ENCODE measurements around the gene ZNF831. TPM values are rescaled to one million over a fixed set of nuclear protein-coding genes. Genes with fewer than 3 reads are reported as not detected.
A peak's percentile ranks its signal among the peaks of the same experiment; 100 is the strongest.

Gene ZNF831
- total and polyA plus RNA-seq, 4 donors: 0.02 to 0.10 (median 0.06) TPM; not detected in 1

- no CpG with 5 or more reads among the region's 5 CpGs for WGBS (ENCODE audit: insufficient coverage)
- H3K9me3 ChIP-seq (ENCODE audit: control insufficient read depth, insufficient read depth, low read length): no peaks in the 10 kb centered on the region
- H3K36me3 ChIP-seq (ENCODE audit: control insufficient read depth, insufficient read depth, low read length): no peaks in the 10 kb centered on the region
- H3K27me3 ChIP-seq (ENCODE audit: control insufficient read depth, insufficient read depth, low read length): no peaks in the 10 kb centered on the region
- no peak for DNase-seq (ENCODE audit: low read depth in 4 of 6, low spot score in 6 of 6)
- H3K4me1 ChIP-seq (ENCODE audit: control insufficient read depth, insufficient read depth, low read length): no peaks in the 10 kb centered on the region
- no peak overlapping the region for H3K27ac ChIP-seq (ENCODE audit: low read depth, low read length)
- no peak overlapping the region for H3K4me3 ChIP-seq (ENCODE audit: low read depth, low read length)
Measured at GRCh38 chr20:59176812-59177211, 13.2 kb downstream of the ZNF831 start.

GRCh38 chr20:59177266-59178250, 13.9 kb downstream of the ZNF831 start:
- no peak overlapping the region for H3K27ac ChIP-seq (ENCODE audit: low read depth, low read length)
- DNase-seq (ENCODE audit: low read depth in 4 of 6, low spot score in 6 of 6): peak in 1 of 6 donors; percentile 22
- H3K4me3 ChIP-seq (ENCODE audit: low read depth, low read length): no peak overlapping the region
- 91% methylated on average over 9 of the region's 13 CpGs for WGBS (ENCODE audit: insufficient coverage)
- no peaks in the 10 kb centered on the region for H3K27me3 ChIP-seq (ENCODE audit: control insufficient read depth, insufficient read depth, low read length)
- no peaks in the 10 kb centered on the region for H3K4me1 ChIP-seq (ENCODE audit: control insufficient read depth, insufficient read depth, low read length)
- no peaks in the 10 kb centered on the region for H3K9me3 ChIP-seq (ENCODE audit: control insufficient read depth, insufficient read depth, low read length)
- H3K36me3 ChIP-seq (ENCODE audit: control insufficient read depth, insufficient read depth, low read length): no peaks in the 10 kb centered on the region

DNA sequence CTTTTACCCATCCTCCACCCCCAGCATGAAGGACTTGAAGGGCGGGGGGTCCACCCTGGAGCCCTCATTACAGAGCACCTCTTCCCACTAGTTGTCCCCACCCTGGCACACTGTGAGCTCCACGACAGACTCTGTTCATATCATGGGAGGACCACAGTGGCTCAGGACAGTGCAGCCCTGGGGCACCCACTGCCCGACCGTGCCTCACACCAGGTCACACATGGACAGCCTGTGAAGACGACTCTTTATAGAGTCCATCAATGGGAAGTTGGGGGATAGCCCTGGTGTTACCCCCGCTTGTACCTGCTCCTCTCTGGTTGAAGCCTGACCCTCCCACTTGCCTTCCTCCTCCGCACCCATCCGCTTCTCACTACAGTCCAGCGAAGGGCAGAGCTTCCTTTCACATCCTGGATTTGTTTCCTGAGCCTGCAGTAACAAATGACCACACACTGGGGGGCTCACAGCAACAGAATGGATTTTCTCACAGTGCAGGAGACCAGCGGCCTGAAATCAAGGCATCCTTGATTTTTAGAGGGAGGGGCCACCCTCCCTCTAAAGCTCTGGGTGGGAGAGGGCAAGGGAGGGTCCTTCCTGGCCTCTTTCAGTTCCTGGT, 15.5 kb downstream of the ZNF831 start:
- Histone ChIP-seq H3K27ac (ENCODE audit: low read depth, low read length) (no peak overlapping the region), H3K9me3 (ENCODE audit: control insufficient read depth, insufficient read depth, low read length) (no peaks in the 10 kb centered on the region), H3K4me1 (ENCODE audit: control insufficient read depth, insufficient read depth, low read length) (no peaks in the 10 kb centered on the region), H3K4me3 (ENCODE audit: low read depth, low read length) (no peak overlapping the region), H3K36me3 (ENCODE audit: control insufficient read depth, insufficient read depth, low read length) (no peaks in the 10 kb centered on the region), H3K27me3 (ENCODE audit: control insufficient read depth, insufficient read depth, low read length) (no peaks in the 10 kb centered on the region)
- WGBS (ENCODE audit: insufficient coverage): 59% methylated on average over 10 of the region's 10 CpGs
- no peak for DNase-seq (ENCODE audit: low read depth in 4 of 6, low spot score in 6 of 6)

DNA sequence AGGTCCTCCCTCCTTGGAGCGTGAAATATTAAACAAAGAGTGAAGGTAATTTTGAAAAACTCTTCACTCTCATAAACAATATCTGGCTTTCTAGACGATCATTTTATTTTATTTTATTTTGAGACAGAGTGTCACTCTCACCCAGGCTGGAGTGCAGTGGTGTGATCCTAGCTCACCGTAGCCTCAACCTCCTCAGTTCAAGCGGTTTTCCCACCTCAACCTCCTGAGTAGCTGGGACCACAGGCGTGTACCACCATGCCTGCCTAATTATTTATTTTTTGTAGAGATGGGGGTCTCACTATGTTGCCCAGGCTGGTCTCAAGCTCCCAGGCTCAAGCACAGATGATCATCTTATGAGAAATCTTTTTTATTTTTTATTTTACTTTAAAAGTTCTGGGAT, 16.4 kb downstream of the ZNF831 start:
- Histone ChIP-seq H3K36me3 (ENCODE audit: control insufficient read depth, insufficient read depth, low read length) (no peaks in the 10 kb centered on the region), H3K27ac (ENCODE audit: low read depth, low read length) (no peak overlapping the region), H3K27me3 (ENCODE audit: control insufficient read depth, insufficient read depth, low read length) (no peaks in the 10 kb centered on the region), H3K9me3 (ENCODE audit: control insufficient read depth, insufficient read depth, low read length) (no peaks in the 10 kb centered on the region), H3K4me3 (ENCODE audit: low read depth, low read length) (no peak overlapping the region), H3K4me1 (ENCODE audit: control insufficient read depth, insufficient read depth, low read length) (no peaks in the 10 kb centered on the region)
- 100% methylated on average over 1 of the region's 5 CpGs for WGBS (ENCODE audit: insufficient coverage)
- DNase-seq (ENCODE audit: low read depth in 4 of 6, low spot score in 6 of 6): no peak

DNA sequence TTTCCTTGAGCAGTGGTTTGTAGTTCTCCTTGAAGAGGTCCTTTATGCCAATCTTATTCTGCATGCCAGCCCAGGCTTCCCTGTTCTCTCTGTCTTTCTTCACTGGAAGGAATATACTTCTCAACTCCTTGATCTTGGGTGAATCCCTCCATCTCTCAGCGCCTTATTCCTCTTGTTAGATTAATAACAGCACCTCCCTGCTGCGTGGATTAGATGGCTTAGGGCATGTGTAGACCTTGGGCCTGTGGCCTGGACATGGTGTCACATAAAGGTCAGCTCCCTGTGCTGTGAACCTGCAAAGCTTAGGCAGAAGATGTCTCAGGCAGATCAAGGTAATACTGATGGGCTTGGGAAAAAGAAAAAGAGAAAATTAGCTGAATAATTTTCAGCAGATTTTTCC, 18.3 kb downstream of the ZNF831 start:
- H3K27ac ChIP-seq (ENCODE audit: low read depth, low read length): no peak overlapping the region
- H3K4me3 ChIP-seq (ENCODE audit: low read depth, low read length): no peak overlapping the region
- no peak for DNase-seq (ENCODE audit: low read depth in 4 of 6, low spot score in 6 of 6)
- no peaks in the 10 kb centered on the region for H3K27me3 ChIP-seq (ENCODE audit: control insufficient read depth, insufficient read depth, low read length)
- no peaks in the 10 kb centered on the region for H3K9me3 ChIP-seq (ENCODE audit: control insufficient read depth, insufficient read depth, low read length)
- H3K4me1 ChIP-seq (ENCODE audit: control insufficient read depth, insufficient read depth, low read length): peaks cover 11% of the 10 kb centered on the region
- no peaks in the 10 kb centered on the region for H3K36me3 ChIP-seq (ENCODE audit: control insufficient read depth, insufficient read depth, low read length)
- WGBS (ENCODE audit: insufficient coverage): no CpG with 5 or more reads among the region's 2 CpGs

DNA sequence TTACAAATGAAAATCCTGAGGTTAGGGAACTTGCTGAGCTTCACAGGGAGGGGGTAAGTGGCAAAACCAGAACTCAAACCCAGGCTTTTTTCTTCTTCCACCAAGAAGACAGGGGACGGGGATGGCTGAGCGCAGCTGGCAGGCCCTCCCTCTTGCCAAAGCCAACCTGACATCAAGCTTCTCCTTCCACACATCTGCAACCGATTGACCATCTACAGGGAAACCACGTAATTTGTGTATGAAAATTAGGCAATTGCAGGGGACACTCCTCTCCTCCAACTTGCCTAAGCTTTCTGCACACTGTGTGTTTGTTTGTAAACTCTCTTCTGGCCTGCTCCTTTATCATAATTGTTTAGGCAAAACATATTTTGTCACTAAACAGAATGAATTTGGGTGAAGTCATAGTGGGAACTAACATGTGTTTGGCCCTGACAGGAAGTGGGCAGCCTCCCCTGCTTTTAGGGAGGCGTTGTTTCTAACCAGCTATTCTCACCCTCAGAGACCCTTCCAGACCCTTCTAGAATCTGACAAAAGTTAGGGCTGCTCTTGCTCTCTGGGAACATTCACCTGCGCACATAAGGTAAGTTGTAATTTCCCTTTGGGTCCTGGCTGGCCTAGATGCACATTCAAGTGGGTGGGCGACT, 18.9 kb downstream of the ZNF831 start:
- Histone ChIP-seq H3K4me1 (ENCODE audit: control insufficient read depth, insufficient read depth, low read length) (peaks cover 11% of the 10 kb centered on the region), H3K27ac (ENCODE audit: low read depth, low read length) (no peak overlapping the region), H3K36me3 (ENCODE audit: control insufficient read depth, insufficient read depth, low read length) (no peaks in the 10 kb centered on the region), H3K9me3 (ENCODE audit: control insufficient read depth, insufficient read depth, low read length) (no peaks in the 10 kb centered on the region), H3K27me3 (ENCODE audit: control insufficient read depth, insufficient read depth, low read length) (no peaks in the 10 kb centered on the region), H3K4me3 (ENCODE audit: low read depth, low read length) (no peak overlapping the region)
- DNase-seq (ENCODE audit: low read depth in 4 of 6, low spot score in 6 of 6): no peak
- WGBS (ENCODE audit: insufficient coverage): 92% methylated on average over 3 of the region's 7 CpGs

DNA sequence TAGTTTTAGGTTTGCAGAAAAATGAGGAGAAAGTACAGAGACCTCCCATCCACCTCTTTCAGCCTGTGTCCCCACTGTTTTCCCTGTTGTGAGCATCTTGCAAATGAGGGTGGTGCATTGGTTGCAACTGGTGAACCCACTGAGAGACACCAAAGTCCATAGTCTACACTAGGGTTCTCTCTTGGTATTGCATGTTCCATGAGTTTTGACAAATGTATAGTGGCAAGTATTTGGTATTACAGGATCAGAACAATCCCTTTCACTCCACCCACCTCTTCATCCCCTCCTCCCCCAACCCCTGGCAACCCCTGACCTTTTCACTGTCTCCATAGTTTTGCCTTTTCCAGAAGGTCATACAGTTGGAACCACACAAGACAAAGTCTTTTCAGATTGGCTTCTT, 20.1 kb downstream of the ZNF831 start:
- no peak overlapping the region for H3K4me3 ChIP-seq (ENCODE audit: low read depth, low read length)
- no peak for DNase-seq (ENCODE audit: low read depth in 4 of 6, low spot score in 6 of 6)
- no peak overlapping the region for H3K27ac ChIP-seq (ENCODE audit: low read depth, low read length)
- no peaks in the 10 kb centered on the region for H3K36me3 ChIP-seq (ENCODE audit: control insufficient read depth, insufficient read depth, low read length)
- no peaks in the 10 kb centered on the region for H3K9me3 ChIP-seq (ENCODE audit: control insufficient read depth, insufficient read depth, low read length)
- H3K27me3 ChIP-seq (ENCODE audit: control insufficient read depth, insufficient read depth, low read length): no peaks in the 10 kb centered on the region
- peaks cover 11% of the 10 kb centered on the region for H3K4me1 ChIP-seq (ENCODE audit: control insufficient read depth, insufficient read depth, low read length)

DNA sequence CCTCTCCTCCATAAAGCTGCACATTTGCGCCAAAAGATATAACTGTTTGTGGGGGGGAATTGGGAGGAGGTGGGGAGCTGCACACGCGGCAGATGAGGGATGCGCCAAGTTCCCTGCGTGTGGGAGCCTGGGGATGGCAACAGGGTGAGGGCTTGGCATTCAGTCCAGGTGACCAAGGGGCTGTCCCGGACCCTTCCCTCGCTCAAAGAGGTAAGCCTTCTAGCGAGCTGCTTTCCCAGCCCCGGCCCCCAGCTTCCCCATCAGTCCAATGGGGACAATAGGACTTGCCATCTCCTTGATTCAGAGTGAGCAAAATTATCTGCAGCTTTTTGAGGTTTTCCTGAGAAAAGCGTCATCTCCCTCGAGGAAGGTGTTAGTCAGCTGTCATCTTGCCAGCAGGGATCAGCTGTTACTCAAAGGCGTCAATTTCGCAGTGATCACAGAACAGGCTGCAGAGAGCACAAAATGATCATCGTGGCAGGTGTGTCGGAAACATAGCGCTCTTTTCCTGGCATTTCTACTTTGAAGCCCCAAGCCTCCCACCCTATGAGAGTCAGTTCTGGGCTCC, 21.3 kb downstream of the ZNF831 start:
- peak in 2 of 6 donors; percentile 65 to 69 for DNase-seq (ENCODE audit: low read depth in 4 of 6, low spot score in 6 of 6)
- Histone ChIP-seq H3K36me3 (ENCODE audit: control insufficient read depth, insufficient read depth, low read length) (no peaks in the 10 kb centered on the region), H3K27me3 (ENCODE audit: control insufficient read depth, insufficient read depth, low read length) (no peaks in the 10 kb centered on the region), H3K9me3 (ENCODE audit: control insufficient read depth, insufficient read depth, low read length) (no peaks in the 10 kb centered on the region), H3K4me1 (ENCODE audit: control insufficient read depth, insufficient read depth, low read length) (peaks cover 11% of the 10 kb centered on the region), H3K4me3 (ENCODE audit: low read depth, low read length) (no peak overlapping the region), H3K27ac (ENCODE audit: low read depth, low read length) (no peak overlapping the region)
- 87% methylated on average over 13 of the region's 16 CpGs for WGBS (ENCODE audit: insufficient coverage)

GRCh38 chr20:59185809-59186208, 22.2 kb downstream of the ZNF831 start:
- H3K4me3 ChIP-seq (ENCODE audit: low read depth, low read length): no peak overlapping the region
- DNase-seq (ENCODE audit: low read depth in 4 of 6, low spot score in 6 of 6): peak in 1 of 6 donors; percentile 66
- 28% methylated on average over 5 of the region's 6 CpGs for WGBS (ENCODE audit: insufficient coverage)

More at GRCh38 chr20:59185809-59186208, 22.2 kb downstream of the ZNF831 start:
- Histone ChIP-seq H3K9me3 (ENCODE audit: control insufficient read depth, insufficient read depth, low read length) (no peaks in the 10 kb centered on the region), H3K27ac (ENCODE audit: low read depth, low read length) (no peak overlapping the region), H3K4me1 (ENCODE audit: control insufficient read depth, insufficient read depth, low read length) (peaks cover 11% of the 10 kb centered on the region), H3K36me3 (ENCODE audit: control insufficient read depth, insufficient read depth, low read length) (no peaks in the 10 kb centered on the region), H3K27me3 (ENCODE audit: control insufficient read depth, insufficient read depth, low read length) (no peaks in the 10 kb centered on the region)
